Dermis microvascular lymphatic vessel endothelial cell (primary cell): Measurements from ENCODE around the gene COG5. TPM values are rescaled to one million over a fixed set of nuclear protein-coding genes. Genes with fewer than 3 reads are reported as not detected.

Source experiments
- DNase-seq, 2 donors: peaks; one replicate each; pipeline versions ENCODE4 v3.0.0 to v3.0.0-alpha.2; 2010; ENCODE audit warnings: low read depth in 2 of 2
- total RNA-seq: library from RNA; depleted of rRNA; stranded (reverse); fragments of >200 nt; gene quantifications from 2 replicates; pipeline ENCODE4 v1.2.1, GENCODE V29; 2014

The COG5 gene
- total RNA-seq, 1 donor from 2014 or later, result 17.8 TPM

DNA sequence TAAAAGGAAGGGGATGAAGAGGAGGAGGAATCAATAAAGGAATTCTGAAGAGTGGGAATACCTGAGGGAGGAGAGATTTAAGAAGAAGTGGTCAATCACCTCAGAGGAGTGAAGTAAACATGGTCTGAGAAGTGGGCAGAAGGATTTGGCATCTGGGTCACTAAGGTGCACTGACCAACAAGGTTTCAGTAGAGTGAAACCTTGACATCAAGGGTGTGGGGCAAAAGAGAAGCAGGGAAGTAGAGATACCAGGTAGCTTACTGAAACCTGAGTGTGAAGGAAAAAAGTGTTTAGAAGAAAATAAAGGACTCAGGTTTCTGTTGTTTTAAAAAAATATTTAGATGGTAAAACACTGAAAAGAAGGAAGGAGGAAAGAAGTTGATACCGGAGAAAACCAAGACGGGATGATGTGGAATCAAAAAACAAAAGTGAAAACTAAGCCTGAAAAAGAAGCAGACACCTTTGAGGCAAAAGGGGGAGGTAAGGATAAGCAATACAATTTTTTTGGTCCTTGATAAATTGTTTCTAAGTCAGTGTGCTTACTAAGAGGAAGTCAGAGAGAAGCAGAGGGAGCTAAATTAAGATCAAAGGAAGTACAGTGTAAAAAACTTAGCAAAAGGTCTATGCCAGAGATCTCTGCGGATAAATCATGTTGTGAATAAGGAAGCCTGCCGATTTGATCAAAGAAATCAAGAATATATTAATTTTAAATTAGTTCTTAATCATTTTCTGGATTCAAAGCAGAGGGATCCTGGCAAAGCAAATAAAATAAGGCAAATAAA, 231.0 kb downstream of the COG5 start:
- peak in 1 of 2 donors; percentile 38 for DNase-seq

DNA sequence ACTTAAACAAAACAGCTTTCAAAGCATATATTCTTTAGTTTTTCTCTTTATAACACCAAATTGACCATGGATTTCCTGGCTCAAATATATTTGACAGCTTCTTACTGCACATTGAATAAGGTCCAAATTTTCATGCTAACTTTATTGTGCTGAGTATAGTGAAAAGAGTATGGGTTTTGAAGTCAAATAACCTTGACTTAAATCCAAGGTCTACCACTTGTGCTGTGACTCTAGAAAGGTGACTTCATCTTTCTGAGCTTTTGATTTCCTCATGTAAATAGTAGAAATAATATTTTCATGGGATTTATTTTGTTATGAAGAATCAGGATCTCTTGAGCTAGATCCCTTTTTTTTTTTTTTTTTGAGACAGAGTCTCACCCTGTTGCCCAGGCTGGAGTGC, 233.2 kb downstream of the COG5 start:
- no peak for DNase-seq

DNA sequence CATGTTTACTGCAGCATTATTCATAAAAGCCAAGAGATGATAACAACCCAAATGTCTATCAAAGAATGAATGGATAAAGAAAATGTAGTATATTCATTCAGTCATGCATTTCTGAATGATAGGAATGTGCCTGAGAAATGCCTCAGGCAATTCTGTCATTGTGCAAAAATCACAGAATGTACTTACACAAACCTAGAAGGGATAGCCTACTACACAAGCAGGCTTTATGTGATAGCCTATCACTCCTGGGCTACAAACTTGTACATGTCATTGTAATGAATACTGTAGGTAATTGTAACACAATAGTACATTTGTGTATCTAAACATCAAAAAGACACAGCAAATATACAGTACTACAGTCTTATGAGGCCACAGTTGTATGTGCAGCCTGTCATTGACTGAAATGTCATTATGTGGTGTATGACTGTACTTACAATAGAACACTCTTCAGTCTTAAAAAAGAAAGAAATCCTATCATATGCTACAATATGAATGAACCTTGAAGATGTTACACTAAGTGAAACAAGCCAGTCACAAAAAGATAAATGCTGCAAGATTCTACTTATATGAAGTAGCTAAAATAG, 235.6 kb downstream of the COG5 start:
- no peak for DNase-seq

DNA sequence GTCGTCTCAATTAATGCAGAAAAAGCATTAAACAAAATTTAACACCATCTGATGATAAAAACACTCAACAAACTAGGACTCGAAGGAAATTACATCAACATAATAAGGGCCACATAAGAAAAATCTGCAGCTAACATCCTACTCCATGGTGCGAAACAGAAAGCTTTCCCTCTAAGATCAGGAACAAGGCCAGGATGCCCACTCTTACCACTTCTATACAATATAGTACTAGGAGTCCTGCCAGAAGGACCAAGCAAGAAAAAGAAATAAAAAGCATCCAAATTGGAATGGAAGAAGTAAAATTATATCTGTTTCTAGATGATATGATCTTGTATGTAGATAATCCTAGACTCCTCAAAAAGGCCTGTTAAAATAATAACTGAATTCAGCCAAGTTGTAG, 237.7 kb downstream of the COG5 start:
- DNase-seq, result no peak

DNA sequence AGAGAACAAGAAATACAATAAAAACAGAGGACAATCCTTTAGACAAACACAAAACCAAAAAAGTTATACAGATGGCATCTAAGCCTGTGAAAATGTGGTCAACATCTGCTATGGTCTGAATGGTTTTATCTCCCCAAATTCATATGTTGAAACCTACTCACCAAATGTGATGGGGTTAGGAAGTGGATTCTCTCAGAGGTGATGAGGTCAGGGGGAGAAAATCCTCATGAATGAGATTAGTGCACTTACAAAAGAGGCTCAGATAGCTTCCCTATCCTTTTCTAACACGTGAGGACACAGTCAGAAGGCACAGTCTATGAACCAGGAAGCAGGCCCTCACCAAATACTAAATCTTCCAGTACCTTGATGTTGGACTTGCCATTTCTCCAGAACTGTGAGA, 241.7 kb downstream of the COG5 start:
- no peak for DNase-seq

DNA sequence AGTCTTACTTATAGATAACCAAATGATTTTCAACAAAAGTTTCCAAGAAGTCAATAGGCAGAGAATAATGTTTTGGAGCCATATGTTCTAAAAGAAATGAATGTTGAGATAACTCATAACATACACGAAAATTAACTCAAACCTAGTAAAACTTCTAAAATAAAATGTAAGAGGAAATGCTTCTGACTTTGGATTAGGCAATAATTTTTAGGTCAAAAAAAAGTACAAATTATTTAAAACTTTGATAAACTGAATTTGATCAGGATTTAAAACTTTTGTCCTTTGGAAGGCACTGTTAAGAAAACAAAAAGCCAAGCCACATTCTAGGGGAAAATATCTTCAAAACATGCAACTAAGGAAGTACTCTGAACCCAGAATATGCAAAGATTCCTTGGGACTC, 242.1 kb downstream of the COG5 start:
- no peak for DNase-seq

DNA sequence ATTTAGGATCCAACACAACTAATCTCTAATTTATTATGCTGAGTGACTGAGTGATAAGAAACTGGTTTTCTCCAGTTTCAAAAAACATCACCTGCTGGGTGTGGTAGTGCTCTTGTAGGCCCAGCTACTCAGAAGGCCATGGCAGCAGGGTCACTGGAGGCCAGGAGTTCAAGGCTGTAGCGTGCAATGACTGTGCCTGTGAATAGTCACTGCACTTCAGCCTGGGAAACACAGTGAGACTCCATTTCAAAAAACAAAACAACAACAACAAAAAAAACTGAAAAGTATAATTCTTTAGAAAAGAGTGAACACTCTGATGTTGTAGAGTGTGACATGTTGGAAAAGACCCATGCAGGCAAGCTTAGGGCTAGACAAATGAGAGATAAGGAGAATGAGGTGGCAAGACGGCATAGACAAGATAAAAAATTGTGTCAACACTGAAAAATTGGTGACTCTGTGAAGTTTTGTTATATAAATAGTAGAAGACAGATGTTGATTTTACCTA, 243.9 kb downstream of the COG5 start:
- no peak for DNase-seq

DNA sequence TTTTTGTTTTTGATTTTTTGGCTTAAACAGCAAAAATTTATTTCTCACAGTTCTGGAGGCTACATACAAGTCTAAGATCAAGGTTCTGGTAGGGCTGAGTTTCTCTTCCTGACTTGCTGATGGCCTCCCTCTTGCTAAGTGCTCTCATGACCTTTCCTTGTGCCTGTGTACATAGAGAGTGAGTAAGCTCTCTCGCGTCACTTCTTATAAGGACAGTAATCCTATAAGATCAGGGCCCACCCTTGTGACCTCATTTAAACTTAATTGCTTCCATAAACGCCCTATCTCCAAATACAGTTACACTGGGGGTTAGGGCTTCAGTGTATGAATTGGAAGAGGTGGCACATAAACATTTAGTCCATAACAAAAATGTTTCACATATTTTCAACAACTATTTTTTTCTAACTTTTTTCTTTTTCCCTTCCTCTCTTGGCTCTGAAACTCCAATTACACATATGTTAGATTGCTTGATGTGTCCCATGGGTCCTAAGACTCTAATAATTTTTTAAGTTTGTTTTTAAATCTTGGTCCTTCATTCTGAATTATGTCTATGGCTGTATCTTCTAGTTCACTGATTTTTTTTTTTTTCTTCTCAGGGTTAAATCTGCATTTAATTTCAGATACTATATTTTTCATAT, 245.1 kb downstream of the COG5 start:
- peak in 1 of 2 donors; percentile 3 for DNase-seq

DNA sequence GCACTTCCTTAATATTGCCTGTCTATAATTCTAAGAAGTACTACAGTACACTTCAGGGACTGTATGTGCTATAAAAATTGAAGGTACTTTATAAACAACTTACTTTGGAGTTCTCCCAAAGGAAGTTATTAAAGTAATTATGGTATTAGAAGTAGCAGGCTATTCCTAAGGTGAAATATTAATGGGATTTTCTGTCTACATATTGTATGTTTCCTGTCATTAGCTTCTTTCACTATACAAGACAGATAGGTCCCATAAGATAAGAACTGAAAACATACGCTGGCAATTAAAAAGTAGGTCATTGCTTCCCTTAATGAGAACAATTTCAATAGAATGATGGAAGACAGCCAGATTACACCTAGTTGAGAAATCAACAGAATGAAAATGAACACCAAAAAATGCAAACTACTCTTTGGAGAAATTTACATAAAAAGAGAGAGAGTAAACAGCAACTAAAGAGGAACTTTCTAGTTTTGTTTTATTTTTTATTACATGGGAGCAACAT, 248.0 kb downstream of the COG5 start:
- DNase-seq, result no peak

DNA sequence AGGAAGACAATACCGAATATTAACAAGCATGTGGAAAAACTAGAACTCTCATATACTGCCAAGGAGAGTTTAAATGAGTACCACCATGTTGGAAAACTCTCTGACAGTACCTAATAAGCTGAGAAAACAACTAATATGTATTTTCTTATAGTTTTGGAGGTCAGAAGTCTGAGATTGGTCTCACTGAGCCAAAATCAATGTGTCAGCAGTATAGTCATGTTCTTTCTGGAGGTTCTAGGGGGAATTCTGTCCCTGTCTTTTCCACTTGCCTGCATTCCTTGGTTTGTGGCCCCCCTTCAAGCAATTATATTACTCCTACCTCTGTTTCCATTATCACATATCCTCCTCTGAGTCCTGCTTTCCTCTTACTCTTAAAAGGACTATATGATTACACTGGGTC, 250.4 kb downstream of the COG5 start:
- no peak for DNase-seq

DNA sequence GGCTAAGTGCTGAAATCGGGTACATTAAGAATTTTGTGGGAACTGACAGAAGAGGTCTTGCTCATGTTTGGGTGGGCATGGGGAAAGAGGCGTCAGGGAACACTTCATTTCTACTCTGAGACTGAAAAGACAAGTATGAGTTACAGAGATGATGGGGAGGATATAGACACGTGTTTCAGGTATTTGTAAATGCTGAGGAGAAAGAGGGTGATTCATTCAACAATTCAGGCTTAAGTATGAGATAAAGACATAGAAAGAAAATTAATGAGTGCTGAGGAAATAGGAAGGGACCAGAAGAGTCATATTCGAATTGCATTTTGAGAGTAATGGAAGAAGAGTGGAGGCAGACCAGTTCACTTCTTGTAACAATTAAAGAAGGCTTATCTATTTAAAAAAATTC, 251.3 kb downstream of the COG5 start:
- no peak for DNase-seq

DNA sequence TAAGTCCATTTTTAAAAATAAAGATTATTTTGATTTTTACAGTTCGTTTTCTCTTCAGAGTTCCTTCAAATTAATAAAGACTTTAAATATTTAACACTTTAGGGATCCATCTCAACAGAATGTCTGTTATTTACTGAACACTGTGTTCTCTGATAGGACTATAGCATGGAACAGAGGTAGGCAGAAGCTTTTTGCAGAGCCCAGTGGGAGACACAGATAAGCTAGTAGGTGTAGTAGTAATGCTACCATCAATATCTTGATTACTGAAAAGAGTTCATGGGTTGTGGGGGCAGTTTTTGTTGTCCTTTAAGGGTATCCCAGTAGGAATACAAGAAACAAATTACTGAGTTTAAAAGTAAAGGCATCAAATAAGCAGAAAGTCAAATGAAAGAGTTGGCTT, 254.4 kb downstream of the COG5 start:
- DNase-seq, result no peak

DNA sequence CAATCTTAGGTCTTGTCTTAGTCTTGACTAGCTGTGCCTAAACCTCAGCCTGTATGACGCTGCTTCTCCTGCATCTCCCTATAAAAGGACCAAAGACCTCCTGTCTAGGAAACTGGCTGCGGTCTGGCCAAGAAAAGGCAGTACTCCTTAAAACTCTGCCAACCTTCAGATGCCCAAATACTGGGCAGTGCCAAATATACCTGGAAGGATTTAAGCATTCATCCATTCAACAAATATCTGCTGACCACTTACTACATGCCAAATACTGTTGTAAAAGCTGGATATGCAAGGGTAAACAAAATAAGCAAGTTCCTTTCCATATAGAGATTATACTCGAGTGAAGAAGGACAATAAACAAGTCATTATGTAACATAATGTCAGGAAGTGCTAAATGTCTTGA, 259.1 kb downstream of the COG5 start:
- no peak for DNase-seq

DNA sequence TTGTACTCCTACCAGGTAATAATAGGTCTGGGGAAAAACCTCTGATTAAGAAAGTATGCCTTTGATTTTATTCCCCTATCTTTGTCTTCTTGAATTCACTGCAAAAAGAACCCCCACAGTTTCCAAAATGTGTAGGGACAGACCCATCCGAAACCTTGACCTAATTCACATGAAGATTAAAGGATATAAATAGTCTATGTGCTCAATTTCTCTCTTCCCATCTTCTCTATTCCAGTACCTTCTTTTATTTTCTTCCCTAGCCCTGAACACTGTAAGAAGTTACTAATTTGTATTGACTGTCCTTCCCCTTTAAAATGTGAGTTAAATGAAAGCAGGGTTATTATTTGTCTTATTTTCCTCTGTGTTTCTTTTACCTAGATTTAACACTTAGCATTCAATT, 259.7 kb downstream of the COG5 start:
- no peak for DNase-seq

DNA sequence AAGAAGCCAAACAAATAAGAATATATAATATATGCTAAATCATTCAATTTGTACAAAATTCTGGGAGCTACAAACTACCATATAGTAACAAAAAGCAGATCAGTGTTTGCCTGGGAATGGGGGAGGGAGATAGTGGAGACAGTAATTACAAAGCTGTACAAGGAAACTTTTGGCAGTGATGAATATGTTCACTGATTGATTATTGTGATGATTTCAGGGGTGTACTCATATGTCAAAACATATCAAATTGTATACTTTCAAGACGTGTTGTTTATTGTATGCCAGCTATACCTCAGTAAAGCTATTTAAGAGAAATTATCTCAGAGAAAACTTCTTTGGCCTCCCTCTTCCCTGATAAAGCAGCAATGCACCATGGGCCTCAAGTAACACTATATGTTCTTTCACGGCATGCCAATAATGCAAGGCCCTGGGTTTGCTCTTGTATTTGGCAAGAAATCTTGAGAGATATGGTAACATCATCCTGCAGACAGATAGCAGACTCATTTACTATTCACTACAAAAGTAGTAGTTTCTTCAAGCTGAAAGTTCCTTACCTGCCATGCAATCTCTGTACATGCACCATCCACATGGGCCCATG, 261.4 kb downstream of the COG5 start:
- no peak for DNase-seq

DNA sequence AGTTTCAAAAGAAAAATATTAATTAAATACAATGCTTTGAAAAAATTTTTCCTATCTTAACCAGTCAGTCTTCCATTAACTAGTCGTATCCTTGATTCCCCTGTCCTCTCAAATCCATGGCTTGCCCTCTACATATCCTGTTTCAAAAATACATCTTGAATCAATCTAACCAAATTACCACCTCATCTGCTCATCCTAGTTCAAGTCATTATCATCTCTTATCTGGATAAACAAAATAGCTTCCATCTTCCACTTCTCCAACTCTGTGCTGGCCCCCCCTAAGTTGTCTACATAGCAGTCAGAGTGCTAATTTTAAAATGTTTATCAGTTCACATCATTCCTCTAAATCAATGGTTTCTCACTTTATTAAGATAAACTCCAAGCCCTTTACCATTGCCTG, 269.5 kb downstream of the COG5 start:
- no peak for DNase-seq

DNA sequence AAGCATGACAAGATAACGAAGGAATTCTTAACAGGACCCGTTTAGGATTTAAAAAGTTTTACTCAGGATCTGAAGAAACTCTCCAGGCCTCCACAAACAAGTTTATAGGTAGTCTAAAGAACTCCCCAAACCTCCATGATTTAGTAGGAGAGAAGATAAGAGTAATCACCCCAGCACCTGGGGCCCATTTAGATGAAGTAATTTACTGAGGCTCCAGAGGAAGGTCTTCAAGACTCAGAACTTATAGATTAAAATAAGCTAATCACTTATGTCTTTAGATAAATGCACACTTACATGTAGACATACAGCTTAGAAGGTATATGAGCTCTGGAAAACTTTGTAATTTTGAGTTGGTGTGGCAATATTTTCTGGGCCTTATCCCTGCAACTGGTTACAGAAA, 271.1 kb downstream of the COG5 start:
- no peak for DNase-seq

DNA sequence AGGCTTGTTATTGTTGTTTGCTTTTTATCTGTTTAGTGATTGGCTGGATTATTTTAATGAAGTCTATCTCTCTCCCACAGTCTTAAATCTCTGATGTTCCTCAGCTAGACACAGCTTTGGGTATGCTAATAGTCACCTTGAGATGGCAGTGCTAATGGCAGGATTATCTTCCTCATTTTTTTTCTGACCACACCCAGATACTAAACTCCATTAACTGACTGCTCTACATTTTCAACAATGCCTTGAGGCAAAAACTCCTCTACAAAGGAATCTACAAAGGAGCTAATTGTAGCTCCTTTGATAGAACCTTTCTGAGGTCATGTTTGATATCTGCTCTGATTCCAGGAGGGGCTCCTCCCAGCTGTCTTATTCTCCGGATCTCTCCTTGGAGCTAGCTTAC, 272.3 kb downstream of the COG5 start:
- DNase-seq, result no peak

DNA sequence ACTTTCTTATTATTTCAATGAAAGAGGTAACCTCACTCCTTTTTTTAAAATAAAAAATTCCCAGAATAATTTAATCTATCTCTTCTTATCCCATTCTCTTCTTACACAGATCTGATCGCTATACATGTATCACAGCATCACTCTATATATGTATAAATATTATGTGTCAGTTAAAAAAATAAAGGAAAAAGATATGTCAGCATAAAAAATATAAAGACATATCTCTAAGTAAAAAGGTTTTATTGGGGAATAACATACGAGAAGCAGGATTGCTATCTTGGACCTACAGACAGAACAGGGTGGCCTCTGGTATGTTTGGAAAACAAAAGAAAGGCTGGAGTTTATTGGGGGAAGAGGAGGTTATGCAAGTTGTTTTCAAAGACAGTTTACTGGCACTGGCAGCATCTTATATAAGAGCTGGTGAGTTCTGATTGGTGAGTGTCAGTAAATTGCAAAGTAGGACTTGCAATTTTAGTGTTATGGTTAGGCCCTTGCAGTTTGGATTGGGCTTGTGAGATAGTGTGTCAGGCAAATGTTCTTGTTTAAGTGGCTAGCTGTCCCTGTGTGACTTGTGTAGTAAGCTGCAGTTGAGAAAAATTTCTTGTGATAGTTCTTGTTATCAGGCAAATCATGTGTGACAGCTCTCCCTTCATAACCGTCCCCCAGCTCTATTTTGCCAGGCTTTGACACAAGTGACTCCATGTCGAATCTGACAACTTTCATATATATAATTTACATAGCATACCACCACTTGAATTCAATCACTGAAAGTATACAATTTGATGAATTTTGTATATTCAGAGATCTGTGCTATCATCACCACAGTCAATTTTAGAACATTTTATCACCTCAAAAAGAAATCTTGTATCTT, 276.7 kb downstream of the COG5 start:
- no peak for DNase-seq

DNA sequence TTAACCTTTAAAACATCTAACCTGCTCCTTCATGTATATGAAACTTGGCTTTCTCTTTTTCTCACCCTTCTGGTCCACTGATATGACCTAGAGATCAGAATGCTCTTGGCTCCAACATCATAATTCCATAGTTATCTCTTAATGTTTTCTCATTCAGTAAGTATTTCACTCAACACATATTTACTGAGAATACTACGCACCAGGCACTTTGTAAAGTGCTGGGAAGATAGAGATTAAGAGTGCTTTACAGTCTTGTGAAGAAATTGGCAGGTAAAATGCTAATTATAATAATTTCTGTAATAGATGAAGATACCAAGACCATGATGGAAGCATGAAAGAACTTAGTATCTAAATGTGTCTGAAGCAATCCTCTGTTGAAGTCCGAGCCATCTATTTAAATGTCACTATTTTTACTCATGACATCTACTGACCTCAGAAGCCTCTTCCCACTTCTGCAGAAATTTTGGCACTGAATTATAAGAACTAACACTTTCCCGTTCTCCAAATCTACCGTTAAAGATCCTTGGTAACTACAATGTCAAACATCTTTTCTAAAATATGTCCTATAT, 278.7 kb downstream of the COG5 start:
- DNase-seq, result no peak

DNA sequence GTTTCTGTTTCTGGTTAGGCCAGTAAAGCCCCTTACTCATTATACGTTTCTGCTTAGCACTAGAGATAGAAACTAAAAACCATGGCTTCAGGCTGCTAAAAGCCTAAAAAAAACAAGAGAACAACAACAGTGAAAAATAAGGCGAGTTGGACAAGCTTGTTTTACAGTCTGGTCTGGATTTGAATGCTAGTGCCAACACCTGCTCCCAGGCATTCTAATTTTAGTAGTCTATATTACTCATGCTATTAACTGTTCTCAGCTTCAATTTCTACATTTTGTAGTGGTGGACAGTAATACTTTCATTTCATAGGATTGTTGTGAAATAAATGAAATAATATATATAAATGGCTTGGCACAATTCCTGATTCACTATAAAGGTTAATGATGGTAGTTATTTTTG, 286.4 kb downstream of the COG5 start:
- no peak for DNase-seq
